Caco-2 (cell line): Measurements from ENCODE around the gene MS4A18. TPM values are rescaled to one million over a fixed set of nuclear protein-coding genes. Genes with fewer than 3 reads are reported as not detected.

Source experiments
- BruUV-seq: library from RNA; stranded (reverse); fragments of 400-500 nt; replicated peaks from 2 replicates; lab custom pipeline; 2021; lab: Mats Ljungman, UMichigan
- CTCF ChIA-PET: fragments of 300-600 bp; sonication (Branson Sonifier 250); formaldehyde crosslinking; loops from one replicate; lab custom pipeline; 2022; ENCODE audit warnings: antibody characterized with exemption; lab: Charles Lee
- POLR2A ChIA-PET: fragments of 300-600 bp; sonication (Branson Sonifier 250); formaldehyde crosslinking; loops from one replicate; lab custom pipeline; 2022; ENCODE audit warnings: antibody characterized with exemption; lab: Charles Lee
- DNase-seq, 2 experiments: peaks; one replicate each; pipeline versions ENCODE4 v3.0.0 to v3.0.0-alpha.2; 2020 to 2022
- H3K27me3 ChIP-seq: replicated peaks from 2 replicates; pipeline ENCODE4 v1.6.0; 2011; ENCODE audit warnings: low read length; ENCODE audit not compliant: control insufficient read depth, insufficient read depth
- H3K36me3 ChIP-seq: 2 replicates; pipeline ENCODE4 v1.5.1; 2011; ENCODE audit warnings: low read length; ENCODE audit not compliant: control insufficient read depth, insufficient read depth
- H3K4me1 ChIP-seq: fragments of 250-450 bp; sonication (Bioruptor Pico); 2 replicates; pipeline ENCODE4 v1.5.1; 2020; ENCODE audit warnings: mild to moderate bottlenecking
- H3K4me3 ChIP-seq: 2 replicates; pipeline ENCODE4 v1.5.1; 2011; ENCODE audit warnings: low read depth, mild to moderate bottlenecking, control low read depth, low read length
- H3K9me3 ChIP-seq: fragments of 250-450 bp; sonication (Bioruptor Pico); 2 replicates; pipeline ENCODE4 v1.5.1; 2020; ENCODE audit warnings: mild to moderate bottlenecking, moderate library complexity
- H3K27ac Mint-ChIP-seq: one replicate; pipeline ENCODE4 v1.8.0; 2022; ENCODE audit warnings: mixed read lengths; ENCODE audit not compliant: unreplicated experiment
- H3K27me3 Mint-ChIP-seq: one replicate; pipeline ENCODE4 v1.8.0; 2022; ENCODE audit warnings: mixed read lengths; ENCODE audit not compliant: insufficient read depth, unreplicated experiment
- H3K36me3 Mint-ChIP-seq: one replicate; pipeline ENCODE4 v1.8.0; 2022; ENCODE audit warnings: mild to moderate bottlenecking, mixed read lengths; ENCODE audit not compliant: insufficient read depth, unreplicated experiment
- H3K4me1 Mint-ChIP-seq: one replicate; pipeline ENCODE4 v1.8.0; 2022; ENCODE audit warnings: low read depth, mixed read lengths; ENCODE audit not compliant: unreplicated experiment
- H3K4me3 Mint-ChIP-seq: one replicate; pipeline ENCODE4 v1.8.0; 2022; ENCODE audit warnings: mild to moderate bottlenecking, moderate library complexity, mixed read lengths; ENCODE audit not compliant: unreplicated experiment
- H3K9me3 Mint-ChIP-seq: one replicate; pipeline ENCODE4 v1.8.0; 2022; ENCODE audit warnings: mixed read lengths; ENCODE audit not compliant: unreplicated experiment
- CTCF ChIP-seq, 2 experiments: fragments of 200-600 bp in 1 of 2; IDR thresholded peaks; 1 replicate in 1 of 2; 2 replicates in 1 of 2; pipeline versions ENCODE4 v1.5.1 to v1.8.0; 2011 to 2022; ENCODE audit warnings: antibody characterized with exemption in 1 of 2, control low read depth in 1 of 2, inconsistent platforms in 1 of 2, low read depth in 1 of 2, low read length in 1 of 2, mild to moderate bottlenecking in 1 of 2, moderate library complexity in 1 of 2; ENCODE audit not compliant: insufficient read depth in 1 of 2, severe bottlenecking in 1 of 2, unreplicated experiment in 1 of 2
- intact Hi-C: fragments of 100-400 bp; cut with micrococcal nuclease; formaldehyde crosslinking; loops from one replicate; pipeline ENCODE4 v1.10.0; 2022; ENCODE audit not compliant: unreplicated experiment
- total RNA-seq: library from RNA; stranded (reverse); gene quantifications from 2 replicates; pipeline ENCODE4 v1.2.3, GENCODE V29; 2022

Gene MS4A18
- total RNA-seq, 1 experiment from 2014 or later: not detected

GRCh38 chr11:60790726-60791125 is 66.2 kb downstream of the MS4A18 start:
- Histone ChIP-seq H3K36me3 (no peaks in the 10 kb centered on the region), H3K9me3 (peaks cover 9% of the 10 kb centered on the region; the same call in 1 of the 2 replicates), H3K4me3 (no peak overlapping the region), H3K4me1 (no peaks in the 10 kb centered on the region), H3K27me3 (no peaks in the 10 kb centered on the region)
- Mint-ChIP-seq H3K36me3 (no peaks in the 10 kb centered on the region), H3K27ac (no peak overlapping the region), H3K4me3 (no peak overlapping the region), H3K4me1 (no peaks in the 10 kb centered on the region), H3K9me3 (peaks cover 12% of the 10 kb centered on the region), H3K27me3 (peaks cover 12% of the 10 kb centered on the region)
- no TSS peak for BruUV-seq
- DNase-seq: no peak
- intact Hi-C loops: no loop called here
- no peak for TF ChIP-seq CTCF (IDR thresholded peaks at IDR 0.05; ENCODE audit: insufficient read depth in 1 of 2, low read depth in 1 of 2, low read length in 1 of 2, severe bottlenecking in 1 of 2, unreplicated experiment in 1 of 2)
- CTCF ChIA-PET: no interaction called here
- POLR2A ChIA-PET: no interaction called here

- CTCF ChIA-PET: no interaction called here
- no peak overlapping the region for H3K4me3 Mint-ChIP-seq
- no peak for TF ChIP-seq CTCF (IDR thresholded peaks at IDR 0.05; ENCODE audit: insufficient read depth in 1 of 2, low read depth in 1 of 2, low read length in 1 of 2, severe bottlenecking in 1 of 2, unreplicated experiment in 1 of 2)
- H3K36me3 ChIP-seq: no peaks in the 10 kb centered on the region
- BruUV-seq: no TSS peak
- POLR2A ChIA-PET: no interaction called here
- no peak overlapping the region for H3K4me3 ChIP-seq
- intact Hi-C loops: no loop called here
- peaks cover 12% of the 10 kb centered on the region for H3K9me3 Mint-ChIP-seq
- no peak for DNase-seq
- peaks cover 12% of the 10 kb centered on the region for H3K27me3 Mint-ChIP-seq
- no peaks in the 10 kb centered on the region for H3K4me1 Mint-ChIP-seq
- no peaks in the 10 kb centered on the region for H3K4me1 ChIP-seq
- peaks cover 9% of the 10 kb centered on the region; the same call in 1 of the 2 replicates for H3K9me3 ChIP-seq
- H3K27ac Mint-ChIP-seq: no peak overlapping the region
- H3K36me3 Mint-ChIP-seq: no peaks in the 10 kb centered on the region
- H3K27me3 ChIP-seq: no peaks in the 10 kb centered on the region
These were observed 66.8 kb downstream of the MS4A18 start for GRCh38 chr11:60791153-60791933.

GRCh38 chr11:60792521-60792920 is 68.0 kb downstream of the MS4A18 start:
- ChIA-PET CTCF (no interaction called here), POLR2A (no interaction called here)
- no peak overlapping the region for H3K4me3 ChIP-seq
- H3K27me3 ChIP-seq: no peaks in the 10 kb centered on the region
- Mint-ChIP-seq H3K27ac (no peak overlapping the region), H3K27me3 (peaks cover 12% of the 10 kb centered on the region), H3K4me1 (no peaks in the 10 kb centered on the region), H3K36me3 (no peaks in the 10 kb centered on the region), H3K9me3 (peaks cover 12% of the 10 kb centered on the region), H3K4me3 (no peak overlapping the region)
- intact Hi-C loops: no loop called here
- BruUV-seq: no TSS peak
- no peak for TF ChIP-seq CTCF (IDR thresholded peaks at IDR 0.05; ENCODE audit: insufficient read depth in 1 of 2, low read depth in 1 of 2, low read length in 1 of 2, severe bottlenecking in 1 of 2, unreplicated experiment in 1 of 2)
- no peaks in the 10 kb centered on the region for H3K36me3 ChIP-seq
- no peaks in the 10 kb centered on the region for H3K4me1 ChIP-seq
- no peak for DNase-seq
- peaks cover 9% of the 10 kb centered on the region; the same call in 1 of the 2 replicates for H3K9me3 ChIP-seq

Other genes starting within 250 kb of the MS4A18 start
- gene MS4A12, start 231.9 kb upstream of the MS4A18 start, total RNA-seq: not detected in 2 replicates
- gene MS4A13, start 209.3 kb upstream of the MS4A18 start, total RNA-seq: not detected in 2 replicates
- not detected in 2 replicates for gene MS4A8, start 25.1 kb upstream of the MS4A18 start, total RNA-seq
- gene MS4A15, start 32.1 kb downstream of the MS4A18 start, total RNA-seq: not detected in 2 replicates
- 0.14 TPM in 1 of 2 replicates, not detected in the other for gene MS4A10, start 60.6 kb downstream of the MS4A18 start, total RNA-seq
- gene CCDC86, start 117.4 kb downstream of the MS4A18 start, total RNA-seq: 55.9 and 63.8 TPM in 2 replicates
- gene PTGDR2, start 131.2 kb downstream of the MS4A18 start, total RNA-seq: 0.09 and 0.19 TPM in 2 replicates
- not detected in 2 replicates for gene ZP1, start 142.8 kb downstream of the MS4A18 start, total RNA-seq
- 180 and 183 TPM in 2 replicates for gene PRPF19, start 181.9 kb downstream of the MS4A18 start, total RNA-seq
- gene TMEM109, start 189.4 kb downstream of the MS4A18 start, total RNA-seq: 82.3 and 91.9 TPM in 2 replicates
- gene TMEM132A, start 199.7 kb downstream of the MS4A18 start, total RNA-seq: 86.6 and 97.3 TPM in 2 replicates
- gene SLC15A3, start 227.5 kb downstream of the MS4A18 start, total RNA-seq: 0.43 and 0.84 TPM in 2 replicates
- 0.23 TPM in 2 replicates for gene CD6, start 247.0 kb downstream of the MS4A18 start, total RNA-seq